ENCODE data around the gene PLIN1.
A peak's percentile ranks its signal among the peaks of the same experiment; 100 is the strongest.

The PLIN1 gene

DNA sequence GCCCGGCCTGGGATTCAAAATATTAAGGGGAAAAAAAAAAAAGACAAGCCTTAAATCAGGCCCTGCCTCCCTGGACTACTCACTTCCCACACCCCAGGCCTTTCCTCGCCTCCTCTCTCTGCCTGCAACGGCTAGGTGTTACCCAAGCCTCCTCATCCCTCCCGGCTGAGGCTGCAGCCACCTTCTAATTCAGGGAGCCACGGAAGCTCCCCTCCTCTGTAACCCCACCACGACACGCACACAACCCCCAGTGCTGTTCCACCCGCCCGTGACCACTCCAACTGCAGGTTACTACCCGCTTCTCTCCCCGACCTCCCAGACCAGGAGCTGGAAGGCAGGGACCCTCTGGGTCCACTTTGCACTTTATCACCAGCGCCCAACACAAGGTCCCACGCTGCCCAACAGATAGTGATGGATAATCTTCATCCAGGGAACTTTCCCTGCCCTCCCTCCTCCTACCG, 24.8 kb downstream of the PLIN1 start:
- no peak for DNase-seq (ENCODE audit: low read depth in 2 of 2)

DNA sequence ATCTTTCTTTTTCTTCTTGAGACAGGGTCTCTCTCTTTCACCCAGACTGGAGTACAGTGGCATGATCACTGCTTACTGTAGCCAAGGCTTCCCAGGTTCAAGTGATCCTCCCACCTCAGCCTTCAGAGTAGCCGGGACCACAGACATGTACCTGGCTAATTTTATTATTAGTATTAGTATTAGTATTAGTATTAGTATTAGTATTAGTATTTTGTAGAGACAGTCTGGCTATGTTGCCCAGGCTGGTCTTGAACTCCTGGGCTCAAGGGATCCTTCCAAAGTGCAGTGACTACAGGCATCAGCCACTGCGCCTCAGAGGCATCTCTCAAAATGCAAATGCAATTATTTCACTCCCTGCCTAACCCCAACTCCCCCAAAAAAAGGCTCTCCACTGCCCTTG, 25.6 kb downstream of the PLIN1 start:
- no peak for DNase-seq (ENCODE audit: low read depth in 2 of 2)

DNA sequence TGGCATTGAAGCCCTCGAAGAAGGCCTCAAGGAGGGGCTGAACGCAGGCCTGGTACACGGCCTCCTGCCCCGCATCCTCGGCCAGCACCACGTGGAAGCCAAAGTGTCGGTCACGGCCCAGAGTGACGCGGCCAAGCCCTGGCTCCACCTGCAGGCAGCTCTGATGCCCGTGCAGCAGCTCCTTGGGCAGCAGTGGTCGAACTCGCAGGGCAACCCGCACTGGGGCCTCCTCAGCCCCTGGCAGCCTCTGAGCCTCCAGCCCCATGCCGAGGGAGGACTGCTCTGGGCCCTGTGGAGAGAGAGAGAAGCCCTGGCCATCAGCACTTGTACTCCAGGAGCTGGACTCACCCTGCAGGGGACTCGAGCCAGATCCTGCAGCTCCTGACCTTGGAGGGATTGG, 26.5 kb downstream of the PLIN1 start:
- DNase-seq (ENCODE audit: low read depth in 2 of 2), result no peak

DNA sequence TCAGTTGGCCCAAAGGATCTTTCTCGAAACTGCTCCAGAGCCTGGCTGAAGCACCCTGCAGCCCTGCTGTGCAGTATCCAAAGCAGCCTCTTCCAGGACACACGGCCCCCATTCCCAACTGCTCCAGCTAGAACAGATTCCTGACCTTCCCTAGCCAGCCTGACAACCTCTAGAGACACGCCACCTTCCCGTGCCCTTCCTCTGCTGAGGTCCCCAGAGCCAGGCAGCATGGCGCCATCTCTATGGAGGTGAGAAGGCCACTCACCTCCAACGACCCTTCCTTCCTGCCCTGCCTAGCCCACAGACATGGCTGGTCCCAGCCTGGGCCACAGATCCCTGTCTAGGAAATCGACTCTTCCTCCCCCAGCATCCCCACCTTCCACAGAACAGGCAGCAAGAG, 27.0 kb downstream of the PLIN1 start:
- DNase-seq (ENCODE audit: low read depth in 2 of 2), result no peak

DNA sequence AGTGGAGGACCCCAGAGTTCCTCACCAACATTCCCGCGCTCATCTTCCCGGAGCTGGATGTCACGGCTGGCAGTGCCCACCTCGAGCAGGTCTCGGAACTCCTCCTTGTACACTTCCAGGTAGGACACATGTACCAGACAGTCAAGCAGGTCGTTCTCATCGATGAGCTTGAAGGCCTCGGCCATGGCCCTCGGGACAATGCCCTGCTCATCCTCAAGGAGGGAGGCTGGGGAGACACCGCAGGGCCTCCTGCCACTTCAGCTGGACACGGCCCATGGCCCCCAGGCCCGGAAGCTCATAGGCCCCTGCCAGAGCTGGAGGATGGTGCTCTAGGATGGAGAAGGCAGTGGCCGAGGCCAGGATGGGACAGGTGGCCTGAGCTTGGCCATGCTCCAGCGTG, 29.5 kb downstream of the PLIN1 start:
- no peak for DNase-seq (ENCODE audit: low read depth in 2 of 2)

DNA sequence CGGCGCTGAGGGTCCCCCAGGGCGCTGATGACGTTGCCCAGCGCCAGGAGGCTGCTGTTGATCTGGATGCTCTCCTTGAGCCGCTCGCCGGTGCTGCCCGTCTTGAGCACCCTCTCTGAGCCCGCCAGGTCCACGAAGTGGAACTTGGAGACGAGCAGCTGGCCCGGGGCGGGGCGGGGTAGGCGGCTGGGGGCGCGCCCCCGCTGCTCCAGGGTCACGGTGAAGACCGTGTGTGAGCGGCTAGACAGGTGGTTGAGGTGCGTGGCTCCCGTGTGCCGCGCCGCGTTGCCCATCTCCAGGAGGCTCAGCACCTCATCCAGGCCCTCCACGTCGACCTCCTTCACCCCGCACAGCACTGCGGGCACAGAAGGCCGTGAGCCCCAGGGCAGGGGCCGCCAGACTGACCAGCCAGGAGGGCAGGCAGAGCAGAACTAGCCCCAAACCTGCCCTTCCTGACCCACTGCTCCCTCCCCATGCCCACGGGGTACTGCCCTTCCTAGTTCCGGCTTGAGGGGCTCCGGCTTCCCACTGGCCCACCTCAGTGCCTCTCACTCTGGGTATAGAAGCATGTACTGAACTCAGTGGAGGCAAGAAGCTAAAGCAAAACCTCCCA, 30.0 kb downstream of the PLIN1 start:
- no peak for DNase-seq (ENCODE audit: low read depth in 2 of 2)

DNA sequence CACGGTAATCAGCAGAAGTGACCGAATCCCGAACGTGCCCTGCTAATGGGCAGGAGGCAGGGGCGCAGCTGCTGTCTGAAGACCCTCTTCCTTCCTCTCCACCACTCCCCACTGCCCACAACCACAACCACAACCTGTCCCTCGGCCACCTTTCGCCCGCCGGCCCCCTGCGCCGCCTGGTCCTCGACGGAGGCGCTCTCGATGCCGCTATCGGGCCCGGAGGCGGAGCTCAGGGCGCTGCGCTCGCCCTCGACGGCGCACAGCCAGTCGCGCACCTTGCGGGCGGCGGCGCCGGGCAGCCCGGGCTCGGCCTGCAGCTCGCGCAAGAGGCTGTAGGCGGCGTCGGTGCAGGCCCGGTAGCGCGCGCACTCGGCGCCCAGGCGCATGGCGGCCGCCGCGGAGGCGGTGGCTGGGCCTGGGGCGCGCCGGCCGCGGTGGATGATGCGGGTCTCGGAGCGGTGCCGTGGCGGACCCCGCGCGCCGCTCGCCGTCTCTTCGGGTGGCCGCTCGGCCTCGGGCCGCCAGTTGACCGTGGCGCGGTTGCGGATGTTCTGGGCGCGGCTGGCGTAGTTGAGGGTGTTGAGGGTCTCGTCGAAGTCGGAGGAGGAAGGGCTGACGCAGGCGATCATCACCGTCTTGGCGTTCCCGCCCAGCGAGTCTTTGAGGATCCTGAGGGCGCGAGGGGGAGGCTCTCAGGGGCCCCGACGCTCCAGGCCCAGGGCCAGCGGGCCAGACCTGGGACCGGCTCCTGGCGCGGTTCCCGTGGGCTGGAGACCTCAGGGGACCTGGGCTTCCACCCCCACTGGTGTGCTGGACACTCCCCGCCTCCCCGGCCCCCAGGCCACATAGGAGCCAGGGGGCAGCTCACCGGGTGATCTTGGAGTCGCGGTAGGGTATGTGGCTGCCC, 30.8 kb downstream of the PLIN1 start:
- DNase-seq (ENCODE audit: low read depth in 2 of 2), result no peak

DNA sequence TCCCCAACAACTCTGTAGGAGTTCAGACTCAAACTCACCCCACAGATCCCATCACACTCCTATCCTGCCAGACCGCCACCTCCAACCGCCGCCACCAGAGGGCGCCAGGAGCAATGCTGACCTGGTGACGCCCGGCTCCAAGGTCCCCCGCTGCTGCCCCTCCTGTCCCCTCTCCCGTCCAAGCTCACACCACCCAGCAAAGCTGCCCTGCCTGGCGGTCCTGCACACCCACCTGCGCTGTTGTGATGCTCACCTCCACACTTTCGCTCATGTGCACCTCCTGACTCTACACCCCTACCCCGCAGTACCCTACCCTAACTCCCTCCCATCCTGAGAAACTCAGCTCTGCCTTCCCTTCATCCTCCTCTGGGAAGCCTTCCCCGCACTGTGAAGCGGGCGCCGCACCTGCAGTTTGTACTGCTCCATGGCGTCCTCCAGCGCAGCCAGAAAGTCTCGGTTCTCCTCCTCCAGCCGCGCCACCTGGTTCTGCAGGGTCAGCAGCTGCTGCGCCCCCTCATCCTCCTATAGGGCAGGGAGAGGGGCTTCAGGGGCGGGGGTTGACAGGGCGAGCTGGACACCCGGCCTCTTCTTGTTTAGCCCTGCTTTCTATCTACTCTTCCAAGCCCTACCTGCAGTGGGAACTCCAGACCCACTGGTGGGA, 31.8 kb downstream of the PLIN1 start:
- peak; percentile 34 to 59 for DNase-seq (ENCODE audit: low read depth in 2 of 2)

DNA sequence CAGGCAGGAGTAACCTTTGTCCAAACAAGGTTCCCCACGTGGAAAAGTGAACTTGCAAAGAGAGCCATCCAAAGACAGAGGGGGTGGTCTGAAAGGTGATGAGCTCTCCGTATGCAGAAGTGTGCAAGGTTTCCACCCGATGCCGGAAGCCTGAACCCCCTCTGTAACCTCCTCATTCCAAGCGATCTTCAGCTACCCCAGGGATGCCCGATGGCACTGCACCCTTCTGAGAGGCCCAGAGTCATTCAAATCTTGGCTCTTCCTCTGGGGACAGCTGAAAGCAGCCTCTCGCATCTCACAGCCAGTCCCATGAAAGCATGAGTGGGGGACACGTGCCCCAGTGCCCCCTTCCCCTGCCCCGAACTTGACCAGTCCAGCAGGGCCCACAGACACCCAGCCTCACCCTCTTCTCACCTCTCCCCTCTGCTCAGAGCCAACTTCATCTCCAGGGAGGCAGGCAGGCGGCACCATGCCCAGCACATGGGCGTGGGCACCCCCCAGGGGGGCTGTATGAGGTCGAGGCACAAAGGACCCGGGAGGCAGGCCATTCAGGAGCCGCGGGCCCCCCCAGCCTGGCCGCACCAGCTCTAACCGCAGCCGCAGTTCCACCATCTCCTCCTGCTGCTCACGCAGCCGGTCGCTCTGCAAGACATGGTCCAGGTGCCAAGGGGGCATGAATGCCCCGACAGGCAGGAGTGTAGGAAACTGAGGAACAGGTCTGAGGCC, 32.6 kb downstream of the PLIN1 start:
- DNase-seq (ENCODE audit: low read depth in 2 of 2), result no peak

DNA sequence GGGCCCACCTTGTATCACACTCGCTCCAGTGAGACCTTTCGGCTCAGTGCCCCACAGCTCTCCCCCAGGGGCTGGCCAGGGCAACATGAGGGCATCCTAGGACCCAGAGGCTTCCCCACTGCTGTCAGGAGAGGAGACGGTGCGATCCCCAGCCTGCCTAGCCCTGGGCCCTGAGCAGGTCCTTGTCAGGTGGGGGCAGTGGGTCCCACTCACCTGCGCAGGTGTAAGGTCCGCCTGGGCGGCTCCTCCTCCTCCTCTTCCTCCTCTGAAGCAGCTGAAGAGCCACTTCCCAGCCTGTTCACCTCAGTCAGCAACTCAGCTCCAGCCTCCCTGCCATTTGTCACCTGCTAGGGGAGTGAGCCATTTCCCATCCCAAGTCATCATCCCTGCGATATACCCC, 33.5 kb downstream of the PLIN1 start:
- DNase-seq (ENCODE audit: low read depth in 2 of 2), result no peak

DNA sequence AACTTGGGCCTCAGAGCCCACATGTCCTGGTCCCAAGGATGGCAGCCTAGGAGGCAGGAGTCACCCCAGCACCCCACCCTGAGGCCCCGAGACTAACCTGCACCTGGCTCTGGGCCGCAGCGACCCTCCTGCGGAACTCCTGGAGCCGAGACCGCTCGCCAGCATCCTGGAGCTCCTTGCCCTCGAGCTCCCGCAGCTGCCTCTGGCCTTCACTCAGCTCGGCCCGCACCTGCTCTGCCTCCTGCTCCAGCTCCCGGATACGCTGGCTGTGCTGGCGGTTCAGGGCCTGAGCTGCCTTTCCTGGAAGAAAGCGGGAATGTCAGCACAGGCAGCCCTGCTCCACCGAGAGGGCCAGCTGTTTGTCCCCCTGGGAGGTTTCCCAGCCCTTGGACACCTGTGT, 37.1 kb downstream of the PLIN1 start:
- DNase-seq (ENCODE audit: low read depth in 2 of 2), result no peak

DNA sequence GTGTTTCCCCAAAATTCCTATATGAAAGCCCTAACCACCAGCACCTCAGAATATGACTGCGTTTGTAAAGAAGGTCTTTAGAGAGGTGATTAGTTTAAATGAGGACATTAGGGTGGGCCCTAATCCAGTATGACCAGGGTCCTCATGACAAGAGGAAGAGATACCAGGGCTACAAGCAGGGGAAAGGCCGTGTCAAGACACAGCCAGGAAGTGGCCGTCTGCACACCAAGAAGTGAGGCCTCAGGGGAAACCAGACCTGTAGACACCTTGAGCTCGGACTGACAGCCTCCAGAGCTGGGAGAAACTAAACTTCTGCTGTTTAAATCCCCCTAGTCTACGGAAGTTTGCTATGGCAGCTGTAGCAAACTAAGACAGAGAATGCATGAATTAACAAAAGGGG, 38.1 kb downstream of the PLIN1 start:
- DNase-seq (ENCODE audit: low read depth in 2 of 2), result no peak

DNA sequence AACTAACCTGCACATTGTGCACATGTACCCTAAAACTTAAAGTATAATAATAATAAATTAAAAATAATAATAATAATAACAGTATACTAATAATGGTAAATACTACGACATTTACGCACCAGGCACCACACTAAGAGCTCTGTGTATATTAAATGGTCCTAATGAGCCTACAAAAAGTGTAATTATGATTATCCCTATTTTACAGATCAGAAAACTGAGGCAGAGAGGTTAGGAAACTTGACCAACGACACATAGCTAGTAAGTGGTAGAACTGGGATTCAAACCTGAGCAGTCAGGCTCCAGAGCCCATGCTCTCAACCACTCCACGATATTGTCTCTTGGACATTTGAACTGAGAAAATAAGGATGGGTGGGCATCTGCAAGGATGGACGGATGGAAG, 38.9 kb downstream of the PLIN1 start:
- no peak for DNase-seq (ENCODE audit: low read depth in 2 of 2)

DNA sequence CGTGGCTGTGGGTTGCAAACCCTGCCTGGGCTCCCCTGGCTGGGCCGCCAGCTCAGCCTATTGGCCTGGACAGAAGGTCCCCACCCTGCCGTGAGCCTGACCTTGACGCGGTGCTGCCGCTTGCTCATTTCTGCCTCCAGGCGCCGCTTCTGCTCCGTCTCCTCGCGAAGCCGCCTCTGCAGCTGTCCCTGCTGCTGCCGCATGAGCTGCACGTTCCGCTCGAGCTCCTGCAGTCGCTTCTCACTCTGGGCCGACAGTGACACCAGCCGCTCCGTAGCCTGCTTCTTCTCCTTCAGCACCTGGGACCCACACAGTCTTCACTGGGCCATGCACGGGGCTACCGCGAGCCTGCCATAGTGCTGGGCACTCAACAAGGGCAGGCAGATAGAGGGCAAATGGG, 45.6 kb downstream of the PLIN1 start:
- no peak for DNase-seq (ENCODE audit: low read depth in 2 of 2)

DNA sequence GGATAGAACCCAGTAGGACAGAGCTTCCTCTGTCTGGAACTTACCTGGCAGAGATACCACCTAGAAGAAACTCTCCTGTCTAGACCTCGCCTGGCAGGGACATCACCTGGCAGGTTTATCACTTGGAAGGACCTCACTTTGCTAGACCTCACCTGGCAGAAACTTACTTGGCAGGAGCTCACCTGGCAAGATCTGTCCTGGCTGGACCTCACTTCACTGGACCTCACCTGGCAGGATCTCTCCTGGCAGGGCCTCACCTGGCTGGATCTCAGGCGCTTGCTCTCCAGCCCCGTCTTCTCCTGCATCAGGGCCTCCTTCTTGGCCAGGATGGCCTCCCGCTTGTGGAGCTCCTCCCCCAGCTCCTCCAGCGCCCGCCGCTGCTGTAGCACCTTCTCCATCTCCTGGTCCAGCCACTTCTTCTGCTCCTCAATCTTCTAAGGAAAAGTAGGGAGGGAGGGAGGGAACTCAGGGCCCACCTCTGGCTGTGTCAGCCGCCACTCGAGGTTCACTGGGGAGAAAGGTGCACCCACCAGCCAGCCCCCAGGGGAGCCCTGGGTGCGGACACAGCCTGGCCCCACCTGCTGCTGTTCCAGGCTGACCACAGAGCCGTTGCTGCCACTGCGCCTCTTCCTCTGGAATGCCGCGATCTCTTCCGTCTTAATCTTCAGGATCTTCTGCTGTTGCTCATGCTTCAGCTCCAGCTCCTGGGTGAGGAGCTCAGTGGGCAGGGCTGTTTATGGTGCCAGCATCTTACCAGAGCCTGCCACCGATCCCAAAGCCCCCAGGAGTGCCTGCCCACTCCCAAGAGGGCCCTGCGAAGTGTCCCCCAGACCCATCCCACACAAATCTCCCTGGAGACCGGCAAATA, 46.4 kb downstream of the PLIN1 start:
- no peak for DNase-seq (ENCODE audit: low read depth in 2 of 2)

DNA sequence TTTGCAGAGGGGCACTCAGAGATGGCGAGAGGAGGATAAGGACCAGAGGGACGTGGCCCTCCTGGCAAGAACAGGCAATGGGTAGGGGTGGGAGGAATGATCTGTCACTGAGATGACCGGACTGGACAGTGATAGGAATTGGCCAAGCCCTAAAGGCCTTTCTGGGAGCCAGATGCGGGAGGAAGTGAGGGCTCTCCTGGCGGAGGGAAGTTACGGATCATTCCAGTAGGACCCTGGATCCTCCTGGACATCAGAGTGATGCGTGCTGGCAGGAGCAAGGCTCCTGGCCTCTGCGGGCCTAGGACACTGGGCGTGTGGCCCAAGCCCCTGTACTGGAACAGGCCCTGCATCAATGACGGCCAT, 47.3 kb downstream of the PLIN1 start:
- DNase-seq (ENCODE audit: low read depth in 2 of 2), result no peak

DNA sequence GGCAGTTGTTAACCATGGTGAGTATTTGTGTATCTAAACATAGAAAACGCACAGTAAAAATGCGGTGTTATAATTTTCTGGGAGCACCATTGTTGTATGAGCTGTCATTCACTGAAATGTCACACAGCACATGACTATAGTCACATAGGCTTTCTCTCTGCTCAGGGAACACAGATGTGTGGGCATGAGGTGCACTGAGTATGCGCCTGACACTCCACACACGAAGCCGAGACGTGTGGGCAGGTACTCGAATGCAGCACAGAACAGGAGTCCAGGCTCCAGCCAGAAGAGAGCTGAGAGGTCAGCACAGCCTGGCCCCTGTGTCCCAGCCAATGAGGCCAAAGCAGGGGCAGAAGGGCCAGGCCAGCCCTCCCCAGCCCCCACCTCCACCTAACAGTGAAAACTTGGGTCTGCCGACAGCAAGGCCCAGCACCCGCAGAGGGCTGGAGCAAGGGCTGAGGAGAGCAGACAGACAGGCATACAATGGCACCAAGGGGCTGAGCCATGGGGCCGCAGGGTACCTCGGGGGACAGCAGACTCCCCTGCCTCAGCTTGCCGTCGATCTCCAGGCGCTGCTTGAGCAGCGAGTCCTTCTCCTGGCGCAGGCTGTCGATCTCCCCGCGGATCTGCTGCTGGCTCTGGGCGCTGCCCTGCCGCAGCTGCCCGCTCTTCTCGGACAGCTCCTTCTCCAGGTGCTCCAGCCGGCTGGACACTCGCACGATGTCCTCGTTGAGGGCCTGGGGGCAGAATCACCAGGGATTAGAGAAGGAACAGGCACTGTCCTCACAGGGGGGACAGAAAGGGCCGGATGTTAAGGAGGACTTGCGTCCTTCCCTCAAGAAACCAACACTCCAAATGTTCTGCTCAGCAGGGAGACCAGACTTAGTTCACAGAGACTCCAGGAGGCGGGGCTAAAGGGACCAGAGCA, 47.9 kb downstream of the PLIN1 start:
- no peak for DNase-seq (ENCODE audit: low read depth in 2 of 2)

DNA sequence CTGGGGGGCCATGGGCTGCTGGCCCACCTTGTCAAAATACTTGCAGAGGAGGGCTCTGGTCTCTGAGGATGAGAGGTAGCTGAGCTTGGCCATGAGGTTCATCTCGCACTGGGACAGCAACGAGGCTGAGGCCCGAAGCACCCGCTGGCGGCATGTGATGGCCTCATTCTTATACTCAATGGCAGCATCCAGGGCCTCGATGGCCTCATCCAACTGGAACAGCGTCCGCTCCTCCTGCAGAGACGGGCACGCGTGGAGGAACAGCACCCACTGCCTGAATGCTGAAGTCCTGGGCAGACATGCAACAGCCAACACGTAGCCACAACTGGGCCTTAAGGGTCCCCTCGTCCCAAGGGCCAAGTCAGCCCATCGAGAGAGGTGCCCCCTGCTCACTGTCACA, 48.9 kb downstream of the PLIN1 start:
- no peak for DNase-seq (ENCODE audit: low read depth in 2 of 2)

DNA sequence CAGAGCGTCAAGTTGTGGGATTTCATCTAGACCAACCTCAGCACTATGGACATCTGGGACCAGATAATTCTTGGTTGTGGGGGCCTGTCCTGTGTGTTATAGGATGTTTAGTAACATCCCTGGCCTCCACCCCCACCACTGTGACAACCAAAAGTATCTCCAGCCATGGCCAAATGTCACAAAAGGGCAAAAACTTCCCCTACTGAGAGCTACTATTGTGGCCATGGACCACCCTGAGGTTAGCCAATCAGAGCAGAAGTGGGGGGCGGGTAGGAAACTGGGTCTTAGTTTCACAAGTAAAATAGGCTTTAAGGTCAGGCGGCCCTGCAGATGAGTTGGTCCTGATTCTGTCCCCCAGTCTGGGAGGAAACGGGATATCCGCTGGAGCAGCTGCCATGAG, 49.3 kb downstream of the PLIN1 start:
- no peak for DNase-seq (ENCODE audit: low read depth in 2 of 2)
